Vagina (tissue), 2 donors: Measurements from ENCODE around the gene PPP2R2B.

ENCODE experiments used
- CTCF ChIP-seq, 3 experiments: fragments of 450-650 bp in 2 of 3; fragments of 200-600 bp in 1 of 3; sonication (generic) in 1 of 3; IDR thresholded peaks; one replicate each; pipeline ENCODE4 v1.5.1; 2017 to 2019; ENCODE audit warnings: antibody characterized with exemption in 3 of 3, mild to moderate bottlenecking in 2 of 3, moderate library complexity in 2 of 3
- POLR2A ChIP-seq, 2 donors: fragments of 450-650 bp; IDR thresholded peaks; one replicate each; pipeline ENCODE4 v1.6.1; 2017; ENCODE audit warnings: antibody characterized with exemption in 2 of 2, mild to moderate bottlenecking in 2 of 2, moderate library complexity in 2 of 2

- TF ChIP-seq CTCF (IDR thresholded peaks at IDR 0.05) = no peak
- no peak for TF ChIP-seq POLR2A (IDR thresholded peaks at IDR 0.05)
Observed at GRCh38 chr5:146632620-146633322, 245.8 kb downstream of the PPP2R2B start.
